VCaP (cell line): ENCODE data around the gene CLK3.
A peak's percentile ranks its signal among the peaks of the same experiment; 100 is the strongest.

Experiments used
- H3K27ac ChIP-seq: fragments of 450-650 bp; 2 replicates; pipeline ENCODE4 v1.5.1; 2017
- TF ChIP-seq, protein P1 (sequence below): fragments of 450-650 bp; conservative IDR thresholded peaks from 2 replicates; pipeline ENCODE4 v1.5.1; 2017; ENCODE audit warnings: mild to moderate bottlenecking, moderate library complexity

The CLK3 gene

DNA sequence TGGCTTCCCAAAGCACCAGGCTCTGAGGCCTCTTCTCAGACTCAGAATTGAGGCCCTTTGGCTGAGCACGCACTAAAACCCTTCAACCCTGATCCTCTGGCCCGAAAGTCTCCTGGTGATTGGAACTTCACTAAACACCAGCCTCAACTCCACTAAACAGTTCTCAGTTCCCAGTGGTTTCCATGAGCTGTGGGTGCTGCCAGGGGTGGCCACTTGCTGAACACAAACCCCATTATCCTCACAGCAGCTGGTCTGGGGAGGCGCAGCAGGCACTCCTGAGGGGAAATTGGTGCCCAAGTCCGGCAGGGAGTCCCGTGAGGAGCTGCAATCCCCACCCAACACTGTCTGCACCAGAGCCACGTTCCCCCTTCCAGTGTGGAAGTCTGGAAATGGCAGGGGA, 3.8 kb upstream of the CLK3 start:
- TF ChIP-seq, protein P1, sequence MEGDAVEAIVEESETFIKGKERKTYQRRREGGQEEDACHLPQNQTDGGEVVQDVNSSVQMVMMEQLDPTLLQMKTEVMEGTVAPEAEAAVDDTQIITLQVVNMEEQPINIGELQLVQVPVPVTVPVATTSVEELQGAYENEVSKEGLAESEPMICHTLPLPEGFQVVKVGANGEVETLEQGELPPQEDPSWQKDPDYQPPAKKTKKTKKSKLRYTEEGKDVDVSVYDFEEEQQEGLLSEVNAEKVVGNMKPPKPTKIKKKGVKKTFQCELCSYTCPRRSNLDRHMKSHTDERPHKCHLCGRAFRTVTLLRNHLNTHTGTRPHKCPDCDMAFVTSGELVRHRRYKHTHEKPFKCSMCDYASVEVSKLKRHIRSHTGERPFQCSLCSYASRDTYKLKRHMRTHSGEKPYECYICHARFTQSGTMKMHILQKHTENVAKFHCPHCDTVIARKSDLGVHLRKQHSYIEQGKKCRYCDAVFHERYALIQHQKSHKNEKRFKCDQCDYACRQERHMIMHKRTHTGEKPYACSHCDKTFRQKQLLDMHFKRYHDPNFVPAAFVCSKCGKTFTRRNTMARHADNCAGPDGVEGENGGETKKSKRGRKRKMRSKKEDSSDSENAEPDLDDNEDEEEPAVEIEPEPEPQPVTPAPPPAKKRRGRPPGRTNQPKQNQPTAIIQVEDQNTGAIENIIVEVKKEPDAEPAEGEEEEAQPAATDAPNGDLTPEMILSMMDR: no peak
- no peak overlapping the region for H3K27ac ChIP-seq

DNA sequence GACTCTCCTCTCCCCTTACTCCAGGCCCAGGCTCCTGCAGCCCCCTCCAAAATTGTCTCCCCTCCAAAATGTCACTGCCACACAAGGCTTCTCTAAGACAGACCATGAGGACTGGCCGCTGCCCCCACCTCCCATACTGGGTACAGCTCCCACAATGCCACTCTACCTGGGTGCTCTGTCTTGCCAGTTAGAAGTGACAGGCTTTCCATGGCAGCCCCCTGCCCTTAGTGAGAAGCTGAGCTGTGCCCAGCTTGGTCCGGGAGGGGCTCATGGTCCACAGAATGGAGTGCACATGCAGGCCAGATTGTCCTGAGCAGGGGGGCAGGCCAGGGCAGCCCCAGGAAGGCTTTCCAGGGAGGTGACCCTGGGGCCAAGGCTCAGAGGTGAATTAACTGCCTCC, 3.0 kb upstream of the CLK3 start:
- no peak overlapping the region for H3K27ac ChIP-seq
- TF ChIP-seq, protein P1: no peak

DNA sequence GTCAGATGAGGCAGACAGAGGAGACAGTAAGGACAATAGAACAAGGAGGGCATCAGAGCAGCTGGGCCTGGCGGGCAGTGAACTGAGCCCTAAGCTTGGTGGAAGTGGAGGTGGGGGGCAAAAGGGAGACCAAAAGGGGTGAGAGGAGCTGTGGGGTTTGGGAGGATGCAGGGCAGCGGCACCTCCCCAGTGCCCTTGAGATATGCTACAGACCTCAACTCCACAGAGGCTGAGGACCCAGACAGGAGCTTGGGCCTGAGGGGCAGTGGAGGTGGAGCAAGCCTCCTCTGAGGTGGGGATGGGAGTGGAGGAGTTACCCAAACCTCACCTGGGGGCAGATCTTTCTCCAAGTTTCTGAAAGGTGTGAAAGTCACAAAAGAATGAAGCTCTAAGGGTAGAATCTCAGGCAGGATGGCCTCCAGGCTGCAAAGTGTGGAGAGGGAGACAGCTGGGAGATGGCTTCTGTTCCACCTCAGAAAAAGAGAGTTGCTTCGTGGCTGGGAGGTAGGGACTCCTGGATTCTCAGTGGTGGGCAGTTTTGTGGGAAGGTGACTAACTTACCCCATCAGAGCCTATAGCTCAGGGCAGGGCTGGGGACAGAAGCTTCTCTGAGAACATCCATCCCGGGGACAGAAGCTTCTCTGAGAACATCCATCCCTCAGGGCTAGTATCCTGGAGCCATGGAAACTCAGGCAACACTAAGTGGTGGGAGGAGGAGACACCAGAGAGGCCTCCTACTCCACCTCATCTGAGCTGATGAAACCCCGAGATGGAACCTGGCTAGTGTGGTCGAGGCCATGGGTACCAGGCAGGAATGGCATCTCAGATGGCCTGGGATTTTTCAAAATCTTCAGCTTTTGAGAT, 2.3 kb upstream of the CLK3 start:
- TF ChIP-seq, protein P1: no peak
- H3K27ac ChIP-seq: peak overlapping the region; percentile 99; the same call in 1 of the 2 replicates

DNA sequence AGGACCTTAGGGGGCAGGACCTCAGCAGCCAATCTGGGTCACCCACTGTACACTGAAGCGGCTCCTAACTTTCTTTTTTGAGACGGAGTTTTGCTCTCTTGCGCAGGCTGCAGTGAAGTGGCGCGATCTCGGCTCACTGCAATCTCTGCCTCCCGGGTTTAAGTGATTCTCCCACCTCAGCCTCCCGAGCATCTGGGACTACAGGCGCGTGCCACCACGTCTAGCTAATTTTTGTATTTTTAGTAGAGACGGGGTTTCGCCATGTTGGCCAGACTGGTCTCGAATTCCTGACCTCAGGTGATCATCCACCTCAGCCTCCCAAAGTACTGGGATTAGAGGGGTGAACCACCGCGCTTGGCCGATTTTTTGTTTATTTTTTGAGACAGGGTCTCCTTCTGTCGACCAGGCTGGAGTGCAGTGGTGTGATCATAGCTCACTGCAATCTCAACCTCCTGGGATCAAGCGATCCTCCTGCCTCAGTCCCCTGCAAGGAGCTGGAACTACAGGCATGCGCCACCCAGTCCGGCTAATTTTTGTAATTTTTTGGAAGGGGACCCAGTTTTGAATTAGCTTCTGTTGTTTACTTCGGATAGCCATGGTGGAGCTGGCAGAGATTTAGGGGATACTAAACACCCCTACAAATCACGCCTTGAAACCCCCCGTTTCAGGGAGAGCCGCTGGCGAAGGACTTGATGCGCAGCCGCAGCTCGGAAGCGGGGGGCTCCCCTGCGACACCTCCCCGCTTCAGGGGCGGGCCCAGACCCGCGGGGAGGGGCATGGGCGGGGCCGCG, 1.5 kb upstream of the CLK3 start:
- H3K27ac ChIP-seq: peak overlapping the region; percentile 99
- TF ChIP-seq, protein P1: no peak

DNA sequence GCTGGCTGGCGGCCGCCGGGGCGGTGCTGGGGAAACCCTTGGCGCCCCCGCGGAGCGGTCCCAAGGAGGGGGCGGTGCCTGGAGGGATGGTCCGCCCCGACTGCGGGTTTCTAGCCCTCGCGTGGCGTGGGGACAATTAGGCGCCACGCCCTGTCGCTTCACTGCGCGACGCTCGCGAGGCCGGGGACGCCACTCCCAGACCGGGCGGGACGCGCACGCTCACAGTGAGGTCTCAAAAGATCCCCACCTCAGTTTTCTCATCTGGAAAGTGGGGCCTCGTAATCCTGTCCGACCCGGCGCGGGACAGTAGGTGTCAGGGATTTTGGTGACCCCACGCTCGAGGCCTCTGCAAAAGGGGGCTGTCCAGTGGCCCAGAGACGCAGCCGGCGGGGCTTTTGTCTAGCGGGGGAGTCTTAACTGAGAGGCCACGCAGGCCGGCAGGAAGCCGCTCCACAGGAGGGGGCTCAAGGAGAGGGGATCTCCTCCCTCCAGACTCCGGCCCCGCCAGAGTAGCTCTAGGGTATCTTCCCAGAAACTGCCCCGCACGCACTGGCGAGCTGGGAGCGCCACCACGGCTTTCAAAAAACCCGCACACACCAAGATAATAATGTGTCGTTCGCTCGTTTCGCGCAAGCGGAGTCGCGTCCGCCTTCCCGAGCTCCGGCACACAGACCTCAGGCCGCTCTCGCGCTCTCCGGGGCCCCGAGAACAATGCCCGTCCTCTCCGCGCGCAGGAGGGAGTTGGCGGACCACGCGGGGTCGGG, 710 bp upstream of the CLK3 start:
- peak overlapping the region; percentile 99 for H3K27ac ChIP-seq
- TF ChIP-seq, protein P1: no peak

DNA sequence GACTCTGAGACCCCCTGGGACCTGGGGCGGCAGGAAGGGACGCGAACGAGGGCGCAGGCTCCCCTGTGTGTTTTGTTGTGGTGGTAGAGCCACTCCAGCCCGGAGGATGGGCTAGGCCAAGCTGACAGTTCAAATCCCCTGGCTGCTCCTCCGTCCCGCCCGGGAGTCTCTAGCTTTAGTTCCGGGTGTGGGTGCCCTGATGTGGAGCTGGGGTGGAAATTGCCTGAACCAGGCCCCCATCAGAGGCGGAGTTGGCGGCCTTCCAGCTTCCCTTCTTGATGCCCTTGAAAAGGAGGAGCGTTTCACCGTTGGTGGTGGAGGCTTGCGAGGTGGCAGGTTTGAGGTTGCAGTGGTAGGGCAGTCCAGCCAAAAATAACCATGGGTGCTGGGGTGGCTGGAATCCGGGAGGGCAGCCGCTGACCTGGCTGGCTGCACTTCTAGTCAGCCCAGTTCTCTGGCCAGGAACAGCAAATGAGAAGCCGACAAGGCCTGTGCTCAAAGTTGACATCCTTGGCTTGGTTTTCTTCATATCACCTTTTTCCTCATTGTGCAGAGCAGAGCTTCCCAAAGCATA, 817 bp downstream of the CLK3 start:
- H3K27ac ChIP-seq: peak overlapping the region; percentile 99
- TF ChIP-seq, protein P1: no peak
